HepG2 (cell line): ENCODE results near the gene EEA1. TPM values are rescaled to one million over a fixed set of nuclear protein-coding genes. Genes with fewer than 3 reads are reported as not detected.

ENCODE experiments used
- ATAC-seq: fragments of 200-7000 bp; cut with Tn5 transposase; 3 replicates; pipeline ENCODE4 v1.9.1; 2020; ENCODE audit warnings: mild to moderate bottlenecking, moderate library complexity
- BruUV-seq: library from RNA; stranded (reverse); fragments of 400-500 nt; replicated peaks from 2 replicates; lab custom pipeline; 2021; lab: Mats Ljungman, UMichigan
- CTCF ChIA-PET: fragments of 300-600 bp; formaldehyde crosslinking; extraction: SDS; loops from one replicate; lab custom pipeline; 2021; ENCODE audit warnings: low total read pairs, inconsistent platforms, low intra/inter-chr PET ratio; lab: Yijun Ruan, JAX
- POLR2A ChIA-PET: fragments of 350-600 bp; sonication (Branson Sonifier 250); formaldehyde crosslinking; loops from one replicate; lab custom pipeline; 2020; ENCODE audit warnings: antibody characterized with exemption, inconsistent platforms; lab: Yijun Ruan, JAX
- DNase-seq: peaks from one replicate; pipeline ENCODE4 v3.0.0-alpha.2; 2015; ENCODE audit warnings: low spot score
- FAIRE-seq: peaks from 3 replicates; lab custom pipeline; 2011; peaks lifted over from hg19 to GRCh38; lab: Jason Lieb, UNC
- H2AFZ ChIP-seq: one replicate; pipeline ENCODE4 v1.6.1; 2011; ENCODE audit warnings: low read length, inconsistent platforms
- H3K27ac ChIP-seq: fragments of 300-600 bp; 3 replicates; pipeline ENCODE4 v1.8.0; 2011; ENCODE audit warnings: mixed run types, mild to moderate bottlenecking, mixed read lengths, low read length, inconsistent platforms; ENCODE audit not compliant: insufficient read depth; ENCODE audit errors: extremely low read length
- H3K27me3 ChIP-seq, 2 experiments: fragments of 200-600 bp in 1 of 2; 2 replicates in 1 of 2; 3 replicates in 1 of 2; pipeline versions ENCODE4 v1.6.0 to v1.8.0; 2011; ENCODE audit warnings: low read length in 2 of 2, mild to moderate bottlenecking in 2 of 2, moderate library complexity in 2 of 2, inconsistent platforms in 1 of 2; ENCODE audit not compliant: insufficient read depth in 2 of 2, control insufficient read depth in 1 of 2
- H3K36me3 ChIP-seq, 2 experiments: fragments of 200-600 bp in 1 of 2; replicated peaks in 1 of 2; 2 replicates in 1 of 2; 3 replicates in 1 of 2; pipeline versions ENCODE4 v1.5.1 to v1.8.0; 2011; ENCODE audit warnings: low read length in 2 of 2, inconsistent platforms in 1 of 2; ENCODE audit not compliant: insufficient read depth in 2 of 2, control insufficient read depth in 1 of 2
- H3K4me1 ChIP-seq: 2 replicates; pipeline ENCODE4 v1.5.1; 2012; ENCODE audit warnings: low read length, inconsistent platforms; ENCODE audit not compliant: insufficient read depth
- H3K4me2 ChIP-seq: 2 replicates; pipeline ENCODE4 v1.6.0; 2011; ENCODE audit warnings: low read depth, low read length, inconsistent platforms
- H3K4me3 ChIP-seq, 3 experiments: fragments of 200-600 bp in 1 of 3; sonication (generic), shearing (Covaris generic) in 1 of 3; replicated peaks in 1 of 3; 2 replicates each; pipeline ENCODE4 v1.5.1; 2011 to 2016; ENCODE audit warnings: low read length in 3 of 3, inconsistent platforms in 2 of 3, low read depth in 2 of 3, mild to moderate bottlenecking in 2 of 3, control low read depth in 1 of 3, mixed read lengths in 1 of 3; ENCODE audit not compliant: insufficient read depth in 1 of 3
- H3K79me2 ChIP-seq: one replicate; pipeline ENCODE4 v1.6.1; 2011; ENCODE audit warnings: low read length, inconsistent platforms; ENCODE audit not compliant: insufficient read depth
- H3K9ac ChIP-seq: 2 replicates; pipeline ENCODE4 v1.6.0; 2011; ENCODE audit warnings: mild to moderate bottlenecking, low read depth, low read length, inconsistent platforms; ENCODE audit not compliant: insufficient read depth
- H3K9me3 ChIP-seq: 2 replicates; pipeline ENCODE4 v1.5.1; 2012; ENCODE audit warnings: mild to moderate bottlenecking, low read length
- H4K20me1 ChIP-seq: 2 replicates; pipeline ENCODE4 v1.6.0; 2011; ENCODE audit warnings: inconsistent platforms, mild to moderate bottlenecking, low read length, moderate library complexity; ENCODE audit not compliant: insufficient read depth
- ARNT2 ChIP-seq: sonication (generic); formaldehyde crosslinking; IDR thresholded peaks from 2 replicates; pipeline ENCODE4 v1.8.0; 2022; ENCODE audit warnings: mild to moderate bottlenecking, low read depth, missing genetic modification reagents, moderate library complexity
- EP300 ChIP-seq, 3 experiments: sonication (generic) in 1 of 3; formaldehyde crosslinking in 1 of 3; IDR thresholded peaks; 2 replicates each; pipeline versions ENCODE4 v1.5.1 to v1.6.1; 2011 to 2020; ENCODE audit warnings: low read depth in 2 of 3, low read length in 2 of 3, borderline replicate concordance in 1 of 3, improper control_type of control experiment in 1 of 3, mild to moderate bottlenecking in 1 of 3, missing genetic modification reagents in 1 of 3, moderate library complexity in 1 of 3
- HES4 ChIP-seq: sonication (generic); formaldehyde crosslinking; IDR thresholded peaks from 2 replicates; pipeline ENCODE4 v1.9.0; 2021; ENCODE audit warnings: mild to moderate bottlenecking, missing genetic modification reagents, borderline replicate concordance
- HMG20A ChIP-seq: IDR thresholded peaks from 2 replicates; pipeline ENCODE4 v1.6.1; 2016; ENCODE audit warnings: borderline replicate concordance
- HNRNPLL ChIP-seq: fragments of 200-400 bp; formaldehyde crosslinking; IDR thresholded peaks from 2 replicates; pipeline ENCODE4 v1.6.1; 2017; ENCODE audit warnings: mild to moderate bottlenecking, low read depth, low read length; ENCODE audit not compliant: poor library complexity, severe bottlenecking
- MXD4 ChIP-seq: IDR thresholded peaks from 2 replicates; pipeline ENCODE4 v1.6.1; 2016; ENCODE audit warnings: mild to moderate bottlenecking, missing biosample characterization, missing genetic modification reagents
- PLSCR1 ChIP-seq: sonication (generic); formaldehyde crosslinking; IDR thresholded peaks from 2 replicates; pipeline ENCODE4 v1.5.0; 2020; ENCODE audit warnings: missing genetic modification reagents, mild to moderate bottlenecking, borderline replicate concordance
- POLR2AphosphoS5 ChIP-seq: IDR thresholded peaks from 2 replicates; pipeline ENCODE4 v1.6.1; 2012; ENCODE audit warnings: low read depth, low read length
- RAD21 ChIP-seq: fragments of 450-650 bp; formaldehyde crosslinking; IDR thresholded peaks from 2 replicates; pipeline ENCODE4 v1.5.0; 2020; ENCODE audit warnings: mild to moderate bottlenecking
- RFXAP ChIP-seq: sonication (generic); formaldehyde crosslinking; IDR thresholded peaks from 2 replicates; pipeline ENCODE4 v1.4.0; 2020; ENCODE audit warnings: missing genetic modification reagents, borderline replicate concordance
- SP1 ChIP-seq, 2 experiments: fragments of 450-650 bp in 1 of 2; sonication (generic) in 1 of 2; formaldehyde crosslinking in 1 of 2; IDR thresholded peaks; 2 replicates each; pipeline versions ENCODE4 v1.4.0 to v1.6.1; 2016 to 2020; ENCODE audit warnings: missing genetic modification reagents in 1 of 2
- THAP11 ChIP-seq: IDR thresholded peaks from 2 replicates; pipeline ENCODE4 v1.6.1; 2016; ENCODE audit warnings: missing biosample characterization, missing genetic modification reagents
- THYN1 ChIP-seq: sonication (generic); formaldehyde crosslinking; IDR thresholded peaks from 2 replicates; pipeline ENCODE4 v1.8.1; 2023; ENCODE audit warnings: low read depth, mild to moderate bottlenecking, moderate library complexity, missing genetic modification reagents, borderline replicate concordance
- ZBTB4 ChIP-seq: sonication (generic); formaldehyde crosslinking; IDR thresholded peaks from 2 replicates; pipeline ENCODE4 v1.4.0; 2020; ENCODE audit warnings: missing genetic modification reagents, mild to moderate bottlenecking, borderline replicate concordance
- ZNF101 ChIP-seq: sonication (generic); formaldehyde crosslinking; IDR thresholded peaks from 2 replicates; pipeline ENCODE4 v1.4.0; 2020; ENCODE audit warnings: mild to moderate bottlenecking, low read depth, missing genetic modification reagents, borderline replicate concordance
- ZNF558 ChIP-seq: sonication (generic); formaldehyde crosslinking; IDR thresholded peaks from 2 replicates; pipeline ENCODE4 v1.9.0; 2022; ENCODE audit warnings: mild to moderate bottlenecking, missing genetic modification reagents, borderline replicate concordance
- ZNF713 ChIP-seq: sonication (generic); formaldehyde crosslinking; IDR thresholded peaks from 2 replicates; pipeline ENCODE4 v1.4.0; 2020; ENCODE audit warnings: mild to moderate bottlenecking, missing genetic modification reagents
- ZNF788 ChIP-seq: sonication (generic); formaldehyde crosslinking; IDR thresholded peaks from 2 replicates; pipeline ENCODE4 v1.5.0; 2020; ENCODE audit warnings: mild to moderate bottlenecking, missing genetic modification reagents, borderline replicate concordance
- ZNF790 ChIP-seq: sonication (generic); formaldehyde crosslinking; IDR thresholded peaks from 2 replicates; pipeline ENCODE4 v1.8.0; 2022; ENCODE audit warnings: missing genetic modification reagents, mild to moderate bottlenecking, borderline replicate concordance
- WGBS: methylation state at CpG from one replicate; pipeline ENCODE4 v1.1.6; 2017; ENCODE audit warnings: low lambda C conversion rate; 5-methylcytosine and 5-hydroxymethylcytosine counted together
- in situ Hi-C: cut with HindIII; loops from 2 replicates; pipeline ENCODE4 v1.10.0; 2017; ENCODE audit warnings: low pct_unique_long_range_greater_than_20kb; ENCODE audit not compliant: extremely low pct_ligation_motif_present
- intact Hi-C: fragments of 100-400 bp; cut with micrococcal nuclease; formaldehyde crosslinking; loops from one replicate; pipeline ENCODE4 v1.10.0; 2022; ENCODE audit not compliant: unreplicated experiment
- polyA plus RNA-seq, 8 experiments: library from polyadenylated mRNA; depleted of rRNA in 3 of 8; stranded (reverse) in 7 of 8; unstranded in 1 of 8; fragments of >200 nt; fragmentation: Illumina TruSeq in 4 of 8; extraction: Trizol in 4 of 8; gene quantifications; 2 replicates each; pipeline versions ENCODE4 v1.2.1 to v1.2.3, GENCODE V29; 2011 to 2016; ENCODE audit warnings: low read depth in 4 of 8, missing spikeins in 1 of 8, mixed read lengths in 1 of 8; ENCODE audit not compliant: insufficient read depth in 1 of 8
- total RNA-seq, 5 experiments: library from RNA; depleted of rRNA; stranded (reverse); fragments of >200 nt; fragmentation: Illumina TruSeq; extraction: Trizol; gene quantifications; 2 replicates each; pipeline ENCODE4 v1.2.3, GENCODE V29; 2016; ENCODE audit warnings: low read depth in 1 of 5

EEA1 gene
- total and polyA plus RNA-seq, 2 of the 13 experiments (the other 11 are each of a cell fraction or from before 2014, with no cell fraction given), result 5.0 to 19.3 TPM

- WGBS, result 98% methylated on average over 3 of the region's 3 CpGs
- Histone ChIP-seq H3K9me3 (peaks cover 9% of the 10 kb centered on the region; the same call in 1 of the 2 replicates), H3K4me3 (no peak overlapping the region), H3K36me3 (no peaks in the 10 kb centered on the region; a peak in 1 of 5 replicates), H2AFZ (no peak overlapping the region), H4K20me1 (no peaks in the 10 kb centered on the region), H3K9ac (no peak overlapping the region), H3K79me2 (peaks cover 82% of the 10 kb centered on the region), H3K27me3 (no peaks in the 10 kb centered on the region), H3K27ac (no peak overlapping the region), H3K4me2 (no peak overlapping the region), H3K4me1 (no peaks in the 10 kb centered on the region)
- intact Hi-C loops, result no loop called here
- CTCF ChIA-PET, result no interaction called here
- no TSS peak for BruUV-seq
- TF ChIP-seq SP1 (IDR thresholded peaks at IDR 0.05) (no peak), SP1 (CRISPR knock-in tag; IDR thresholded peaks at IDR 0.05) (no peak), PLSCR1 (CRISPR knock-in tag) (no peak), HNRNPLL (no peak), HMG20A (CRISPR knock-in tag) (no peak), RAD21 (CRISPR knock-in tag) (no peak), RFXAP (no peak), EP300 (IDR thresholded peaks at IDR 0.05; ENCODE audit: low read depth in 2 of 2, low read length in 2 of 2) (no peak), EP300 (CRISPR knock-in tag; IDR thresholded peaks at IDR 0.05; ENCODE audit: borderline replicate concordance) (no peak), ZNF713 (no peak), ZNF788 (CRISPR knock-in tag) (no peak), ZBTB4 (CRISPR knock-in tag) (no peak), POLR2AphosphoS5 (no peak), HES4 (CRISPR knock-in tag) (no peak), ZNF101 (CRISPR knock-in tag) (no peak), ZNF790 (no peak), THAP11 (CRISPR knock-in tag) (no peak), THYN1 (CRISPR knock-in tag) (no peak), ZNF558 (CRISPR knock-in tag) (no peak), ARNT2 (CRISPR knock-in tag) (no peak), MXD4 (CRISPR knock-in tag) (no peak)
- ATAC-seq (no peak), FAIRE-seq (no peak), DNase-seq (no peak)
- in situ Hi-C loops, result no loop called here
- POLR2A ChIA-PET, result no interaction called here
These were observed 17.0 kb downstream of the EEA1 start for GRCh38 chr12:92912052-92912451.
